Endodermal cell (in vitro differentiated cells): ENCODE results near the gene LLCFC1. TPM values are rescaled to one million over a fixed set of nuclear protein-coding genes. Genes with fewer than 3 reads are reported as not detected.
A peak's percentile ranks its signal among the peaks of the same experiment; 100 is the strongest.

Source experiments
- DNase-seq: peaks from one replicate; pipeline ENCODE4 v3.0.0-alpha.2; 2017
- H3K27ac ChIP-seq: 2 replicates; pipeline ENCODE4 v1.5.1; 2013; ENCODE audit warnings: mild to moderate bottlenecking, low read depth, low read length, moderate library complexity
- H3K27me3 ChIP-seq: 2 replicates; pipeline ENCODE4 v1.6.1; 2013; ENCODE audit warnings: mild to moderate bottlenecking, low read length, moderate library complexity; ENCODE audit not compliant: insufficient read depth, control insufficient read depth, poor library complexity, severe bottlenecking
- H3K36me3 ChIP-seq: 2 replicates; pipeline ENCODE4 v1.7.0; 2013; ENCODE audit warnings: mild to moderate bottlenecking, low read length, moderate library complexity; ENCODE audit not compliant: control insufficient read depth, insufficient read depth
- H3K4me1 ChIP-seq: one replicate; pipeline ENCODE4 v1.7.0; 2013; ENCODE audit warnings: low read length; ENCODE audit not compliant: control insufficient read depth, insufficient read depth
- H3K4me3 ChIP-seq: 2 replicates; pipeline ENCODE4 v1.5.1; 2013; ENCODE audit warnings: mild to moderate bottlenecking, low read length, moderate library complexity
- H3K9ac ChIP-seq: 2 replicates; pipeline ENCODE4 v1.6.1; 2013; ENCODE audit warnings: mild to moderate bottlenecking, low read length, moderate library complexity; ENCODE audit not compliant: poor library complexity, severe bottlenecking; ENCODE audit errors: extremely low read depth
- H3K9me3 ChIP-seq: 2 replicates; pipeline ENCODE4 v1.6.1; 2013; ENCODE audit warnings: mild to moderate bottlenecking, low read length, moderate library complexity; ENCODE audit not compliant: control insufficient read depth
- H3K27ac Mint-ChIP-seq: 2 replicates; pipeline ENCODE4 v1.8.0; 2020; ENCODE audit warnings: mixed read lengths
- H3K27me3 Mint-ChIP-seq: 2 replicates; pipeline ENCODE4 v1.8.0; 2021; ENCODE audit warnings: mild to moderate bottlenecking, mixed read lengths; ENCODE audit not compliant: insufficient read depth
- H3K36me3 Mint-ChIP-seq: 2 replicates; pipeline ENCODE4 v1.8.0; 2020; ENCODE audit warnings: low read depth, mixed read lengths
- H3K4me1 Mint-ChIP-seq: 2 replicates; pipeline ENCODE4 v1.8.0; 2020; ENCODE audit warnings: mixed read lengths
- H3K4me3 Mint-ChIP-seq: 2 replicates; pipeline ENCODE4 v1.8.0; 2020; ENCODE audit warnings: mild to moderate bottlenecking, moderate library complexity, mixed read lengths
- H3K9me3 Mint-ChIP-seq: 2 replicates; pipeline ENCODE4 v1.8.0; 2020; ENCODE audit warnings: mild to moderate bottlenecking, mixed read lengths
- CTCF ChIP-seq: fragments of 200-600 bp; sonication (generic); conservative IDR thresholded peaks from 2 replicates; pipeline ENCODE4 v1.5.0; 2021; ENCODE audit warnings: antibody characterized with exemption, mild to moderate bottlenecking
- WGBS, 2 experiments: methylation state at CpG; one replicate each; pipeline versions ENCODE4 v1.1.5 to v1.1.7; 2013; ENCODE audit warnings: missing lambda C conversion rate in 2 of 2, mixed read lengths in 1 of 2; ENCODE audit not compliant: insufficient coverage in 1 of 2, insufficient read length in 1 of 2; 5-methylcytosine and 5-hydroxymethylcytosine counted together
- total RNA-seq, 2 donors: library from RNA; stranded (reverse); fragmentation: NEBNext Ultra II Directional in 1 of 2; extraction: Animal tissue kit (Norgen Biotek cat#: 25700) in 1 of 2; gene quantifications; 2 replicates in 1 of 2; 3 replicates in 1 of 2; pipeline ENCODE4 v1.2.1, GENCODE V29; 2021

Gene LLCFC1
- total RNA-seq, 2 donors from 2014 or later, result not detected

GRCh38 chr7:142961595-142961972, 22.3 kb downstream of the LLCFC1 start:
- Mint-ChIP-seq H3K36me3 (peaks cover 31% of the 10 kb centered on the region), H3K9me3 (peaks cover under 1% of the 10 kb centered on the region), H3K27me3 (no peaks in the 10 kb centered on the region), H3K4me1 (peaks cover 78% of the 10 kb centered on the region), H3K4me3 (peak overlapping the region; percentile 70), H3K27ac (peak overlapping the region; percentile 53)
- TF ChIP-seq CTCF, result no peak
- no peak for DNase-seq
- Histone ChIP-seq H3K27me3 (no peaks in the 10 kb centered on the region), H3K9me3 (no peaks in the 10 kb centered on the region), H3K27ac (no peak overlapping the region), H3K4me1 (peaks cover 12% of the 10 kb centered on the region), H3K36me3 (no peaks in the 10 kb centered on the region), H3K4me3 (peak overlapping the region; percentile 73), H3K9ac (no peak overlapping the region)
- 85 to 100% methylated on average over 1 to 4 of the region's 4 CpGs for WGBS, 2 experiments

DNA sequence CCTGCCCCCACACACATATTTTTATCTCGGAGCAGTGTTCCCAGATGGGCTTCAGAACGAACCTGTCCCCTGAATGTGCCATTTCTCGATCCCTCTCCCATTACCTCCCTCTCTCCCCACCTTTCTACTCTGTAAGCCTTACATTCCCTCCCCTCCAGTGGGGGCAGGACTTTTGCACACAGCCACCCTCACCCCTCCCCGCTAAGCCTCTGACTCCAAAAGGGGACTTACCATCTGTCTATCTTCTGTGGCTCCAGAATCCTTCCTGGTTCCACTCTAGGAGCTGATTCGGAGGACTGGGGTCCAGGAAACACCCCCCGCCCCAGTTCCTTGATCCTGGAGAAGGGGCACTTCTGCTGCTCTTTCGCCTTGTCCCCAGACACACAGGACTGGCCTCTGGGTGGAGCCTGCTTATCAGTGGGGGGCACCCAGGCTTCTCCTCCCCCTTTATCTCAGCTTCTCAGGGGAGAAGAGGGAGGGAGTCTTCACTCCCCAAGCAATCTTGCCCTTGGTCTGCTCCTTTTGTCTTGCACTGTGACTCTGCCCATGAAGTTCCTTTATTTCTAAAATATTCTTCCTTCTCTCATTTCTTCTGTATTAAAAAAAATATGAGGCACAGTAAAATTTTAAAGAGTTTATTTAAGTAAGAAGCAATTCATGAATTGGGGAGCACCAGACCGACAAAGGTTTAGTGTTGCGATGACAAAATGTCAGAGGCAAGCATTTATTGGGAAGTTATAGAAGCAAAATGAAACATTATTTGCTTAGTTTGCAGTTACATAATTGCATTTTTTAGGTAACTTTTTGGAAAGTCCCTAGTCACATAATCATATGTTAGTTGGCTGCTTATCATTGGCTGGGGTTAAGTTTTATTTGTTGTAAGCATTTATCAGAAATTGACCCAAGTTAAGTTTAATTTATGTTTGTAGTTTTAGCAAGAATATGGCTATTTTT, 23.0 kb downstream of the LLCFC1 start, which contains the start of gene KEL:
Gene KEL, minus strand, starts transcription at position 391 of the 954 bp plus-strand sequence. Its CDS starts 157 bp downstream, at position 234.
- H3K9ac ChIP-seq, result no peak within 1 kb of the TSS
- peak within 1 kb of the TSS; percentile 70 for H3K4me3 Mint-ChIP-seq
- H3K27ac ChIP-seq, result no peak within 1 kb of the TSS
- H3K27me3 Mint-ChIP-seq, result no peaks in the 10 kb centered on the region
- peak within 1 kb of the TSS; percentile 73 for H3K4me3 ChIP-seq
- peaks cover 9% of the 10 kb centered on the region for H3K4me1 ChIP-seq
- no peaks in the 10 kb centered on the region for H3K36me3 ChIP-seq
- peak; percentile 76 for DNase-seq
- TF ChIP-seq CTCF, result no peak
- H3K9me3 ChIP-seq, result no peaks in the 10 kb centered on the region
- H3K9me3 Mint-ChIP-seq, result no peaks in the 10 kb centered on the region
- peak within 1 kb of the TSS; percentile 53 for H3K27ac Mint-ChIP-seq
- WGBS, 2 experiments, result 66 to 69% methylated on average over 4 to 9 of the region's 9 CpGs
- peaks cover 73% of the 10 kb centered on the region for H3K4me1 Mint-ChIP-seq
- H3K27me3 ChIP-seq, result no peaks in the 10 kb centered on the region
- peaks cover 25% of the 10 kb centered on the region for H3K36me3 Mint-ChIP-seq

- WGBS, 2 experiments, result 21 to 38% methylated on average over 1 of the region's 1 CpG
- Histone ChIP-seq H3K4me3 (no peak overlapping the region), H3K36me3 (no peaks in the 10 kb centered on the region), H3K27ac (no peak overlapping the region), H3K9ac (no peak overlapping the region), H3K4me1 (peaks cover 5% of the 10 kb centered on the region), H3K9me3 (no peaks in the 10 kb centered on the region), H3K27me3 (no peaks in the 10 kb centered on the region)
- Mint-ChIP-seq H3K27ac (peak overlapping the region; percentile 22), H3K4me1 (peaks cover 65% of the 10 kb centered on the region), H3K4me3 (peak overlapping the region; percentile 70), H3K27me3 (no peaks in the 10 kb centered on the region), H3K36me3 (peaks cover 21% of the 10 kb centered on the region), H3K9me3 (no peaks in the 10 kb centered on the region)
- no peak for TF ChIP-seq CTCF
- DNase-seq, result no peak
These were observed 23.7 kb downstream of the LLCFC1 start for GRCh38 chr7:142962991-142963390.
